Hematopoietic multipotent progenitor cell treated with erythropoietin and hydrocortisone succinate and interleukin-3 and kit ligand, for 8 days (in vitro differentiated cells): ENCODE data around the gene CUEDC1.
"Not testable (repeated sequence)": the region's sequence is repeated elsewhere in the genome, so short reads cannot be mapped to it uniquely, and the experiment has no call there.

Experiments used
- DNase-seq: peaks from one replicate; pipeline ENCODE4 v3.0.0-alpha.2; 2015

Gene CUEDC1

DNA sequence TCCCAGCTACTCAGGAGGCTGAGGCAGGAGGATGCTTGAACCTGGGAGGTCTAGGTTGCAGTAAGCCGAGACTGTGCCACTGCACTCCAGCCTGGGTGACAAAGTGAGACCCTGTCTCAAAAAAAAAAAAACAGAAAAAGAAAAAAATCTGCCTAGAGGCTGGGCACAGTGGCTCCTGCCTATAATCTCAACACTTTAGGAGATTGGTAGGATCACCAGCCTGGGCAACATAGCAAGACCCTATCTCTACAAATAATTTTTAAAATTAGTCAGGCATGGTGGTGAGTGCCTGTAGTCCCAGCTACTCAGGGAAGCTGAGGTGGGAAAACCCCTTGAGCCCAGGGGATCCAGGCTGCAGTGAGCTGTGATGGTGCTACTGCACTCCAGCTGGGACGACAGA is 17.7 kb downstream of the CUEDC1 start:
- DNase-seq, result no peak

DNA sequence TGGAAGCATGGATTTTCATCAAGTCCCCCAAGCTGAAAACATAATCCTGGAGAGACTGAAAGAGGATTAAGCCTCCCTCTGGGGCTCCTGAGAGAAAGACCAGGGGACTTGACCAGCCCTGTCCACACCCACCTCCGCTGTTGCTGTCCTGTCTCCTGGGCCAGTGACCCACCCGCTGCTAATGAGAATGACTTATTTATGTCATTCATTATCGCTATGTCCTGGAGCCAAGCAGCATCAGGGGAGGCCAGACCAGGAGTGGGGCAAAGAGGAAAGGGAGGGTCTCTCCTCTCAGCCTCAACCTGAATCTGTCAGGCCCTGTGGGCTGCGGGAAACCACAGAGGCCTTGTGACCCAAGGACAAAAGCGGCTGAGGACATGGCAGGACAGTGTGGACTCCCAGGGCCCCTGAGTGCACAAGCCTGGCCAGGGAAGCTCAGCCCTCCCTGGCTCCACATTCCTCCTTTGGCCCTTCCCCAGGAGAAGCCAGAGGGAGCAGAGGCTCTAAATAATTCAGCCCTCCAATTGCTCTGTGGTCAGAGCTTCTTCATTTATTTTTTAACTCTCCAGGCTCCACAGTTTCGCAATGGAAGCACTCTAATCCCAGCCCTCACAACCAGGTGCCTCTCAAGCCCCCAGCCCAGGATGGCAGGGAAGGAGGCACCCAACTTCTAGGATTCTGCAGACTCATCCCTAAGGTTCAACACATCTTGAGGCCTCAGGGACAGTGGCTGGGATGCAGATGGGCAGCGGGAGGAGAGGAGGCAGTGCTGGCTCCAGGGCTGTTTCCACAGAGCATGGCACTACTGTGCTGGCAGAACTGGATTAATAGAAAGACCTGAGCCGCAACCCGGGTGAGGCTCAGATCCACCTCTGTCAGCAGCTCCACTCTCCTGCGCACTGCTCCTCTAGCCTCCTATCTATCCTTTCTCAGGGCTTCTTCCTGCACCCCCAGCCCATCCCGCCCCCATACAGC is 19.1 kb downstream of the CUEDC1 start:
- DNase-seq, result no peak

DNA sequence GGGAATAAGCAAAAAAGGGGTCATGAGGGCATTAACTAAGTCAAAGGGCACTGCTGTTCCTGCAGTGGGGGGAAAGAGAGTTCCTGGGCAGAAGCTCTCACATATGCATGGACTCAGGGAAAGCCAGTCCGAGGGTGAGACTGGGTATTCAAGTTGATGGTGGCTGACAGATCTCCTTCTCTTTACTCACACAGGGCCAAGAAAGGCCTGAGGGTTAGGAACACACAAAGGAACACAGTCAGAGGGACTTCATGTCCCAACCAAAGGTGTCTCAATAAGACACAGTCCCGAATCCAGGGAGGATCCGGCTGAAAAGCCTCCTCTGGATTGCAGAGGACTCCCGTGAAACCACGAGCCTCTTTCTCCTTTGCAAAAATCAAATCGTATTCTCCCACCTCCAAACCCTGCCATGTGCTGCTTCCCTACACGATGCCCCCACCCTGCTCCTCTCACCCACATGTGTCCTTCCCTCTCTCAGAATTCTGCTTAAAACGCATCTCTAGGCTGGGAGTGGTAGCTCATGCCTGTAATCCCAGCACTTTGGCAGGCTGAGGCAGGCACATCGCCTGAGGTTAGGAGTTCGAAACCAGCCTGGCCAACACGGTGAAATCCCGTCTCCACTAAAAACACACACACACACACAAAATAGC is 23.6 kb downstream of the CUEDC1 start:
- no peak for DNase-seq

- no peak for DNase-seq
These were observed 25.0 kb downstream of the CUEDC1 start for GRCh38 chr17:57930239-57930638.

DNA sequence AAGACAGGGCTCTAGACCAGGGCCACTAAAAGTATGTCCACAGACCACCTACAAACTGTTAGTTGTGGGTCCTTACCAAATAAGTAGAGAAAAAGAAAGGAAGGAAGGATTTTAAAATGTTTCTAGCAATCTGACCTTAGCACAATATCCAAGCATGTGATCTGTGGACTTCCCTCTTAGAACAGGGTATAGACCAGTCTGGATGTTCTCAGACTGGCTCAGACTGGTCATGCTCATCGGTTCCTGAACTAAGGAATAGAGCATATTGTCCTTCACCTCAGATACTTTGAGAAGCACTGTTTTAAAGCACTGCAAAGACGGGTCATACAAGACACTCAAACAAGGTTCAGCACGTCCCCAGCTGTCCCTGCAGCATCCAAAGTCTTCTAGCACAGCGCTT is 25.8 kb downstream of the CUEDC1 start:
- DNase-seq, result no peak

DNA sequence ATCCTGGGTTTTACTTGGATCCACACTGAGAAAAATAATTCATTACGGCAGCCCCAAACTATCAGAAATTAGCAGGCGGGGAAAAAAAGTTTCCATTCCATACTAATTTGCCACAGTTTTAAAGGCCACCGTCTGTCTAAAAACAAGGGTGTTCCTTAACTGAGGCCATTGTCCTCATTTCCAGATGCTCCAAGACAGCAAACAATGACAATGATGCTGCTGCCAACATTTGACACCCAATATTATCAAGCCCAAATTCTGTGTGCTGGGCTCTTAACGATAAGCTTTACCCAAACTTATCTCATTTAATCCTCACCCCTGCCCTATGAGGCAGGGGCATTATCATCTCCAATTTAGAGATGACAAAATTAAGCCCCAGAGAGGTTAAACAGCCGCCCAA is 26.3 kb downstream of the CUEDC1 start:
- DNase-seq, result peak; percentile 93

GRCh38 chr17:57927048-57927723 is 28.0 kb downstream of the CUEDC1 start:
- no peak for DNase-seq

DNA sequence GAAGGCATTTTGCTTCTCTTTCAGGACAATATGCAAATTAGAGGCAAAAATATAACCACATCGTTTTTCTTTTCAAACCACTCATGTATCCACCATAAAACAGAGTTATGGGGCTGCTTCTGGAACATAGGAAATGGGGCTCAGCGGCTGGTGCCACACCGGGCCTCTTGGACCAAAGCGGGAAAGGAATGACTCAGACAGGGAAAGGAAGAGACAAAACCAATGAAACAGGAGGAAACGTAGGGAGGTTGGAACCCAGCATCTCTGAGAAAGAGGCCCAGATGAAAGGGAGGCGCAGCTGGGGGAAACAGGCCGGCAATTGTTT is 28.5 kb downstream of the CUEDC1 start:
- DNase-seq, result no peak

DNA sequence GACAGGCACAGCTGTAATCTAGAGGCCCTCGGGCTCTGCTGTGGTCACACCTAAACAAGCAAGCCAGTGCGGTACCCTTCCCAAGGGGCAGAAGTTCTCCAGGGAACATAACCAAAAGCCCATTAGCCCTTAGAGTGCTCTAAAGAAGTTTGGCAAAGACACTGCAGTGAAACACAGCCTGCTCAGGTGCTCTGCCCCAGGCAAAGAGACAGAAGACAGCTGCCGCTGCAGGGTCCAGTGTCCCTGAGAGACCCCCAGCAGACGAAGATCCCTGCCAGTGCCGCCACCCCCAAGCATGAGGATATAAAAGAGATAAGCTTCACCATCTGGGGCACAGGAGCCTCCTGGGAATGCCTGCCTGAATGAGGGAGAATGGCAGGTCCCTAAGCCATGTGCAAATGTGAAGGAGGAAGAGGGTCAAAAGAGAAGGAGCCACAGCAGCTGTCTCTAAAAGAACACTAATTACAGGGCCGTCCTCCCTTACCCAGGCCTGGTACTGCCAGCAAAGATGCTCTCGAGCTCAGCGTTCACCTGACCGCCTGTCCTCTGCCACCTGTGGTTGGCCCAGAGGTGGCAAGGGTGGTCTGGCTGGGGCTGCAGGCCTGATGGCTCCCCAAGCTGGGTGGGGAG is 29.7 kb downstream of the CUEDC1 start:
- no peak for DNase-seq

- DNase-seq, result no peak
These were observed 30.5 kb downstream of the CUEDC1 start for GRCh38 chr17:57924677-57925076.

GRCh38 chr17:57923182-57923872 is 31.9 kb downstream of the CUEDC1 start:
- no peak for DNase-seq

DNA sequence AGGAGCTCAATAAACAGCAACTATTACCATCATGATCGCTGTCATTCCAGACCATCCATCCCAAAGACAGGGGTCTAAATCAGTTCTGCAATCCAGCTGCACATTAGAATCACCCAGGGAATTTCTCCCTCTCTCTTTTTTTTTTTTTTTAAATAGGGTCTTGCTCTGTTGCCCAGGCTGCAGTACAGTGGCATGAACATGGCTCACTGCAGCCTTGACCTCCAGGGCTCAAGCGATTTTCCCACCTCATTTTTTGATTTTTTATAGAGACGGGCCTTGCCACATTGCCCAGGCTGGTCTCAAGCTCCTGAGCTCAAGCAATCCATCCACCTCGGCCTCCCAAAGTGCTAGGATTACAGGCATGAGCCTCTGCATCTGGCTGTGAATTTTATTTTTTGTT is 32.5 kb downstream of the CUEDC1 start:
- not testable (repeated sequence) for DNase-seq

- DNase-seq, result no peak
These were observed 34.1 kb downstream of the CUEDC1 start for GRCh38 chr17:57920916-57921703.

DNA sequence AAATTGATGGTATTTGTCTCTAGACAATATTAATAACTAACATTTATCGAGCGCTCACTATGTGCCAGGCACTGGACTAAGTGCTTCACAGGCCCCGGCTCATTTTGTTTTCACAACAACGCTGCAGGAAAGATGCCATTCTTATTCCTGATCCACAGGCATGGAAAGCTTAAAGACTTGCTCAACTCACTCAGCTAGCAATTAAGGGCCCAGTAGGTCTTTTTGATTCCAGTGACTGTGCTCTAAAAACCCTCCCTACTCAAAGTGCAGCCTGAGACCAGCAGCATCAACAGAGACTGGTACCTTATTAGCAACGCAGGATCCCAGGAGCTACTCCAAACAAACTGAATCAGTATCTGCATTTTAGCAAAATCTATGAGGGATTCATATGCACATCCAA is 35.3 kb downstream of the CUEDC1 start:
- no peak for DNase-seq

DNA sequence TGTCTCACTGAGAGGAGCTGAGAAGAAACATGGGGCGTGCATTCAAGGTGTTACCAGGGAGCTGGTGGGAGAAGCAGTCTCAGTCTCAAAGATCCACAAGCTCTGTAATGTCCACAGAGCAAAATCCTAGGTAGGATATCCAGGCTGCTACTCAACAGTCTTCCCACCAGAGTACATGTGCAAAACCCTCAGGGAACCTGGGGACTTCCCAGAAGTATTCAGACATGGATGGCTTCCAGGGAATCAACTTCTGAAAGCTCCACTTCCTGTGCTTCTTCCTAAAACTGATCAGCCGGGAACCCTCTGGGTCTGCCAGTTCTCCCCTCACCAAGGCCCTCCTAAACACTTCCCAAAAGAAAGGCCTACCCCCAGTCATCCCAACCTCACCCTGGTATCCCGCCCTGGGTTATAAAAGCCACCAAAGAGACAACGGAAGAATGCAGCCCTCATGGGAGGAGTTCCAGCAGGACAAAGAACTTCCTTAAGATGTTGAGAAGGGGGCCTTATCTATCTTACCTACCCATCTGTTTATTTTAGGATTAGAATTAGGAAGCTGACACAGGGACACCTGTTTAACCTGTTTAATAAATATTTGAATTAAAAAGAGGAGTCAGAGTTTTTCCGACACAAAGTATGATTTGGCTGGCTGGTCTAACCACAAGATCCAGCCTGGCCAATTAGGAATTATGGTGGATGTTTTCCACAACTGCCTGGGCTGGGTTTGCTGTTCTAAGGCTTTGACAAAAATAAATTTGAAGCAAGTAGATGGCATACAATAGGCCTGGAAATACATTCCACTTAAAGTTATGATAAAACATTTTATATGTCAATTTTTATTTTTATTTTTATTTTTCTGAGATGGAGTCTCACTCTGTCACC is 37.0 kb downstream of the CUEDC1 start:
- no peak for DNase-seq

DNA sequence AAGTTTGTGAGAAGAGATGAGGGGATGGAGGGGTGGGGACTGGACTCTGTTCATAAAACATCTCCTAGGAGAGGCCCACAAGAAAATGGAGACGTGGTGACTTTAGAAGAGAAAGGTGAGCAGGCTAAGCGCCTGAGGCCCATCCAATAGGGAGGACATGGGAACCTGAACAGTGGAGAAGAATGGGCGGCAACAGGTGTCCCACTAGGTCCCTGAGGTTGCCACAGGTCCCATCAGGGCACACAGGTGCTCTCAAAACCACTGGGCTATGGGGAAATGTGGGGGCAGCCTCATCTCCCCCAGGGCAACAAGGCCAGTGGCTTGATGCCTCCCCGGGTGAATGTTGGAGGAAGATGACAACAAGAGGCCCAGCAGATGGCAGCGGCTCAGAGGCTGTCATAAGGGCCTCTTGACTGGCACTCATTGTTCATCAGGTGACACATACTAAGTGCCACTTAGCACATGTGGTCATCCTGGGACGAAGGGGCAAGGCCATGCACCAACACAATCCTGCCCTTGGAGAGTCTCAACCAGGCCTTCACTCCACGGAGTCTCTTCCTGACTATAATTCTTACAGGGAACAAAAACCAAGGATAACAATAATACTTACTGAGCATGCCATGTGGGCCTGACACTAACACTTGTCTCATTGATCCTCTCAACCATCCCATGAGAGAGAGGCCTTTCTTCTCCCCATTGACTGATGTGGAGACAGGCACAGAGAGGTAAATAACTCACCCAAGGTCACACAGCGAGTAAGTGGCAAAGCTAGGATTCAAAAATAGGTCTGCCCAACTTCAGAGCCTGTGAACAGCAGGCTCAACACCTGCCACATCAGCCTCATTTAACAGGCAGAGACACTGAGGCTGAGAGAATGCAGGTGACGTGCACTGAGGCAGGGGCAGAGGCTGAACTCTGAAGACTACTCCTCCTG is 38.0 kb downstream of the CUEDC1 start:
- peak; percentile 63 for DNase-seq

DNA sequence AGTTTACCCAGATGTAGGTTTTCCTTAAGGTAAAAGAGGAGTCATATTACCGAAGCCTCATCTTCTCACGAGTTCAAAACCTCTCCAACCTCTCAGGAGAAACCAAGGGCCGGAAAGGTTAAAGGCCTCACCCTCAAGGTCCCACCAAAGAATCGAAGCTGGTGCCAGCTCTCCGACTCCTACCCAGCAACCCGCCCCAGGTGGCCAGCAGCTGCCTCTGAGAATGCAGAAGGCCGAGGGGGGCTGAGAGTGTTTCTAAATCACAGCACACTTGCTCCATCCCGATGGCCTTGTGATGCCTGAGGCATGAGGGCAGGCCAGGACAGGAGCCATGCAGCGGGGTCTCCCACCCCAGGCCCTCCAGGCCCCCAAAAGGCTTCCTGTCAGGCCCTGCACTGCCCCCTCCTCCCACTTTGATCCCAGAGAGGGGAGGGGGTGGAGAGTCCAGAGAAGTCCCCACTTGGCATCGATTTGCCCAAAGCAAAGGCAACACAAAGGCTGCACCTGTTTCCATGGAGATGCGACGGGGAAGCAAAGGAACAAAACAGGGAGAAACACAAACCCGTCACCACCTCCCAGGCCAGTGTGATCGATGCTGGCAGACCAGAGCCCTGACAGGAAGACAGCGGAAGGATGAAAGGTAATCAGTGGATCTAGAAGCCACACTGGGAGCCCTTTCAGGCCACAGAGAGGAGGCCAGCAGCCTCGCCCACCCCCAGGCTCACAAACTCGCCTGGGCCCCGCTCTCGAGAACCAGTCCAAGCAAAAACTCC is 39.0 kb downstream of the CUEDC1 start:
- no peak for DNase-seq

- no peak for DNase-seq
These were observed 39.7 kb downstream of the CUEDC1 start for GRCh38 chr17:57915544-57915943.
